Measurements from ENCODE around the gene FBLN1.
"Not testable (repeated sequence)": the region's sequence is repeated elsewhere in the genome, so short reads cannot be mapped to it uniquely, and the experiment has no call there.

Gene FBLN1

GRCh38 chr22:45502215-45503049 is at the start of gene FBLN1:
FBLN1 (plus strand) TSS chr22:45502883; CDS start chr22:45502986, 103 bp downstream.
- no peak for DNase-seq (ENCODE audit: low read depth)

DNA sequence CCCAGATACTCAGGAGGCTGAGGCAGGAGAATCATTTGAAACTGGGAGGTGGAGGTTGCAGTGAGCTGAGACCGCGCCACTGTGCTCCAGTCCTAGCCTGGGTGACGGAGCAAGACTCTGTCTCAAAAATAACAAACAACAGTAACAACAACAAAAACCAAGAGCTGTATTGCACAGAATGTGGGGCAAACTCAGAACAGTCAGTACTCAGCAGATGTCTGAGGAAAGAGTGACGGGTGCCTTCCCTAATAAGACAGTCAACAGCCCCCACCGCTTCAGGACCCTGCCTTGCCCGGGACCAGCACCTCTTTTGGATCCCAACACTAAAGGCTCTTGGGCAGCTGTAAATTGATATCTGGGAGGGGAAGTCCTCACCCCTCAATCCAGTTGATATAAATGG is 48.9 kb upstream of the FBLN1 start:
- DNase-seq (ENCODE audit: low read depth) = no peak

DNA sequence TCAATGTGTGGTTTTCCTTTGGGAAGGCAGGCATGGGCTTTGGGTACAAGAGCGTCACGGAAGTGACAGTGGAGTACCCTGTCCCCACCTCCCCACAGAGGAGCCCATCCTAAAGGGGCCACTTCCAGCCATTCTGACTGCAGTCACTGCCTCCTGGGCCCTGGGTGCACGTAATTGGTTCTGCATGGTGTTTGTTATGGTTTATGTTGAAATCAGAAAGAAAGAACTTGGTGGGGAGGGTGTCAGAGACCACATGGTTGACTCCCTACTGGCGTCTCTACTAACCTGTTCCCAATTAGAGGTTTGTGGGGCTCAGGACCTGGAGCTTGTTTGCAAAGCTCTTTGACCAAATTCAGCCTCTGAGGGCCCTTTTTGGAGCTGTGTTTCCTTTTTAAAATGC is 48.4 kb upstream of the FBLN1 start:
- DNase-seq (ENCODE audit: low read depth) = no peak

DNA sequence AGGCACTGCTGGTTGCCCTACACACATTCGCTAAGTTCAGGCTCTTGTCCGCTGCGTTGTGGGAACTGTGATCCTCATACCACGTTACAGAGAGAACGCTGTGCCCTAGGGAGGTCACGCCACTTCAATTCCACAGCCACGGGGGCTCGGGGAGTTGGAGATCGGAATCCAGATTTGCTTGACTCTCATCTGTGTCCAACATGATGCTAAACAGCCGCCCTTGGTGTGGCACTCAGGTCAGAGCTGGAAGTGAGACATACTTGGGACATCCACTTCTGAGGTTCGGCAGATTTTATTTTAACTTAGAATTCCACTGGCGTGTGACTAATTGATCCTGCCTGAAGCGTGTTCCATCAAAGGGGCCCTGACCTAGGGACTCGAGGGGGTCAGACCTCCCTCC is 47.5 kb upstream of the FBLN1 start:
- DNase-seq (ENCODE audit: low read depth) = no peak

DNA sequence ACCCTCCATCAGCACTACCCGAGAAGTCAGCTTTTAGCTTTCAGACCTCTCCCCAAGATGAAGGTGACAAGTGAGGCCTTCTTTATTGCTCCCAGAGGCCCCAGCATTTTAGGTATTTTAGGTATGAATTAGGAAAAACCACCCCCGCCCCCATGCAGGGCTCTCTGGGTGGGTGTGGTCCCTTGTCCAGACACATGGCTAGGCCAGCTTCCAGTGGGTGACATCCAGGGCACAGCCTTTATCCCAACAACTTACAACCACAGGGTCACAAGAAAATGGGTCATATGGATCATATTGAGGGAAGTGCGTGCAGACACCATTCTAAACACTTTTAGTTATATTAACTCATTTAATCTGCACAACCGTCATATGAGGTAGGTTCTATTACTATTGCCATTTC is 47.1 kb upstream of the FBLN1 start:
- DNase-seq (ENCODE audit: low read depth) = no peak

- DNase-seq (ENCODE audit: low read depth) = no peak
Observed at GRCh38 chr22:45456811-45457210, 45.9 kb upstream of the FBLN1 start.

DNA sequence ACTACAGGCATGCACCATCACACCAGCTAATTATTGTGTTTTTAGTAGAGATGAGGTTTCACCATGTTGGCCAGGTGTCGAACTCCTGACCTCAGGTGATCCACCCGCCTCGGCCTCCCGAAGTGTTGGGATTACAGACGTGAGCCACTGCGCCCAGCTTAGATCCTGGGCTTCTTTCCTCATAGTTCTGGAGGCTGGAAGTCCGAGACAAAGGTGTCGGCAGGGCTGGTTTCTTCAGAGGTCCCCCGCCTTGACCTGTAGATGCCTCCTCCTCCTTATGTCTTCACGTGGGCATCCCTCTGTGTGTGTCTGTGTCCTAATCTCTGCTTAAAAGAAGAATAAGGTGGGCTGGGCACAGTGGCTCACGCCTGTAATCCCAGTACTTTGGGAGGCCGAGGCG is 44.2 kb upstream of the FBLN1 start:
- DNase-seq (ENCODE audit: low read depth) = no peak

DNA sequence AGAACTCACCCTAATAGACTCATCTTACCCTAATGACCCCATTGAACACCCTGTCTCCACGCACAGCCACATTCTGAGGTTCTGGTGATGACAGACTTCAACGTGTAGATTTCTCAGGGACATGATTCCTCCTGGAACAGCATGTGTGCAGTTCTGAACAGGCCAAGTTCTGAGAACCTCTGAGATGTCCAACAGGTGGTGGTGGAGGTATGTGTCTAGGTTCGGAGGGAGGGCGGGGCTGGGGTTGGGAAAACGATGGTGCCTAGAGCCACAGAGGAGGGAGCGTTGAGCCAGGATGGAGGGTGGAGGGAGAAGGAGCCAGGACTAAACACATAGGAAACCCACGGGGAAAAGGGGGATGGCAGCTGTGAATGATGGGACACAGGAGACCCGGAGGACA is 43.4 kb upstream of the FBLN1 start:
- no peak for DNase-seq (ENCODE audit: low read depth)

DNA sequence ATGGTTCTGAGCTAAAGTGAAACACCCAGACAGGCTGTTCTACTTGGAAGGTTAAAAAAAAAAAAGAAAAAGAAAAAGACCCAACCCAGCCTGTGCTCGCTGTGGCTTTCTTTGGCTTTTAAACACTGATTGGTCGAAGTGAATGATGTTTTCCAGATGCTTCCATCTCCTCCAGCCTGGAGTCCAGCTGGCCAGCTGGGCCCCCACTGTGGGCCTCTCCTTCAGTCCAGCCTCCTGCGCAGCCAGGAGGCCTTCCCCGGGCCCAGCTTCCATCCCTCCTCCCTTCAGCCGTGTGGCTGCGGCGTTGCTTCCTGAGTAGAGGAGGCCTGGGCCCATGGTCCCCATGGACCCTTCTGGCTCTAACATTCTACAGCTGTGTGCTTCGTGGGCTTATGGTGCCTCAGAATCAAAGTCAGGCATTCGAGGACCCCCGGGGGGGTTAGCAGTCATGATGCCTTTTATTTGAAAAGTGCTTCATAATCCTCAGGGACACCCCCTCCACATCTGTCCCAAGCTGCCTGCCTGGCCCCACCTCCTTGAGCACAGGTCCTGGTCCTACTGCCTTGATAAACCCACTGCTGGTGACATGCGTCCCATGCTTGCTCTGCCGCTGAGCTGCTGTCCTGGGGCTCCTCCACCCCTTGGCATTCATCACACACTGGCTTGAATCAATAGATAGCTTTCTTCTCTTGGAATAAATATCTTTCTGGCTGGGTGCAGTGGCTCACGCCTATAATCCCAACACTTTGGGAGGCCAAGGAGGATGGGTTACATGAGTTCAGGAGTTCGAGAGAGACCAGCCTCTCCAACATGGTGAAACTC is 42.2 kb upstream of the FBLN1 start:
- DNase-seq (ENCODE audit: low read depth) = no peak

- DNase-seq (ENCODE audit: low read depth) = no peak
Observed at GRCh38 chr22:45462034-45462655, 40.5 kb upstream of the FBLN1 start.

- DNase-seq (ENCODE audit: low read depth) = not testable (repeated sequence)
Observed at GRCh38 chr22:45463691-45464090, 39.0 kb upstream of the FBLN1 start.

DNA sequence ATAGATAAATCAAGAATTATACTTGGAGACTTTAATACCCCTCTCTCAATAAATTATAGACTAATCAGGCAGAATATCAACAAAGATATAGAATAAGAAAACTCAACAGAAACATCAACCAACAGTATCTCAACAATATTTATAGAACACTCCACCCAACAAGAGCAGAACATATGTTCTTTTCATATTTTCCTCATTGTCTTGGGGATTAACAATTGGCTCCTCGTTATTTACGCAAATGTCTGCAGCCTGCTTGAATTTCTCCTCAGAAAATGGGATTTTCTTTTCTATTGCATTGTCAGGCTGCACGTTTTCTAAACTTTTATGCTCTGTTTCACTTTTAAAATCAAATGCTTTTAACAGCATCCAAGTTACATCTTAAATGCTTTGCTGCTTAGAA is 37.0 kb upstream of the FBLN1 start:
- no peak for DNase-seq (ENCODE audit: low read depth)

DNA sequence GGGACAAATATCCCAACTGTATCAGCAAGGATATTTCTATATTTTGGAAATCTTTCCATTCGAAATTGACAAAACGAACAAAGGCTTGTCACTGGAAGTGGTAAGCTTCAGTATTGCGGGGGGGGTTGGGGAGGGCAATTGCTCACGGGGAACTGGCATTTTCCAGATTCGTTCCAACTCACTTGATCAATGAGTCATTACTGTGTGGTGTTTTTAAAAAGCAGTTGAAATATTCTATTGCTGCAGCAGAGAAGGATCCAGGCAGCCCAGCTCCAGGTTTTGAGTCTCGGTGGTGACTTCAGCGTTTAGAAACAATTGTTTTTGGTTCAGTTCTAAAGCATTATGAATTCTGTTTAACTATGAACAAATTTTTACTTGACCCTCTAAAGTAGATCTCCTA is 33.8 kb upstream of the FBLN1 start:
- no peak for DNase-seq (ENCODE audit: low read depth)

DNA sequence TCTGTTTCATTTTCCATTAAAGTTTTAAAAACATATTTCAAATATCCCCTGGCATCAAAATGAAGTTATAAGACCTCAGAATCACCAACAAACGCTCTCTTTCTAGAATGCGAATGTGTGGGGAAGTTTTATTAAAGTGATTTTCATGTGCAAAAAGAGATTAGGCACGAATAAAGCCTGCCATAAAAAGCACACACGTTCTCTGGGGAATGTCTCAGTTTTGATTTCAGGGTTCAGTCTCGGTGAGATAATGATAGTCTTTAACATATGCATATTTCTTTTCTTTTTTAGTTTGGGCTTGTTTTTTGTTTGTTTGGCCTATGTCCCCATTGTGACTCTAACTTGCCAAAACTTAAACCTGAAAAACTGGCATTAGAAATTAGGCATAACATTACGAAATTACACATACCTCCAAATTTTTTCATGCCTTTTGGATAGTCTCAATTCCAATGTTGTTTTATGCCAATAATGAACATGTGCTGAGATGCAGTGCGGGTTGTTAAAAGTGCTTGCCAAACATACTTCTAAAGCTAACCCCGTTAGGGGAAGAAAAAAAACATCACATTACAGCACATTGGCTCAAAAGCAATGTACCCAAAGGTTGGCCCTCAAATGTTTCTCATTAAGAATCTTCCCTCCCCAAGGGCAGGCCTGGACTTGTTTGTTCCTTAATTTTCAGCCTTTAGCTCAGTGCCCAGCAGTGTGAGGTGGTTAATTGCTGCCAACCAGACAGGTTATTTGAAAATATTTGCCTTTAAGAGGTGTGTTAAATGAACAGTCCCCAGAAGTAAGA is 33.2 kb upstream of the FBLN1 start:
- DNase-seq (ENCODE audit: low read depth) = no peak

DNA sequence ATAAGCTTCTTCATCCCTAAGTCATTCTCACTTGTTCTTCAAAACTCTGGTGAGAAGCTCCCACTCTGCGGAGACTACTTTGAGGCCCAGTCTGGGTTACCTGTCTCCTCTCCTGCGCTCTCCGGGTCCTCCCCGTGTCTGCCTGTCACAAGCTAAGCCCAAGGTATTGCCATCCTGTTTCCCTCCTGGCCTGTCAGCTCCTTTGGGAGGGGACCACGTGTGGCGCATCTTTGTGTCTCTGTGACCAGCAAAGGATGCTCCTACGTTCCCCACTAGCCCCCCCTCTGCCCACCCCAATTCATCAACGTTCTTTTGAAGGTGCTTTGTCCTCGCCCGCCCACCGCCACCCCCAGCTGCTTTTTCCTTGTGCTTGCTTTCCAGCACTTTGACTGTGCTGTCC is 31.8 kb upstream of the FBLN1 start:
- no peak for DNase-seq (ENCODE audit: low read depth)

GRCh38 chr22:45472426-45472825 is 30.3 kb upstream of the FBLN1 start:
- no peak for DNase-seq (ENCODE audit: low read depth)

GRCh38 chr22:45473626-45474237 is 29.0 kb upstream of the FBLN1 start:
- DNase-seq (ENCODE audit: low read depth) = no peak

DNA sequence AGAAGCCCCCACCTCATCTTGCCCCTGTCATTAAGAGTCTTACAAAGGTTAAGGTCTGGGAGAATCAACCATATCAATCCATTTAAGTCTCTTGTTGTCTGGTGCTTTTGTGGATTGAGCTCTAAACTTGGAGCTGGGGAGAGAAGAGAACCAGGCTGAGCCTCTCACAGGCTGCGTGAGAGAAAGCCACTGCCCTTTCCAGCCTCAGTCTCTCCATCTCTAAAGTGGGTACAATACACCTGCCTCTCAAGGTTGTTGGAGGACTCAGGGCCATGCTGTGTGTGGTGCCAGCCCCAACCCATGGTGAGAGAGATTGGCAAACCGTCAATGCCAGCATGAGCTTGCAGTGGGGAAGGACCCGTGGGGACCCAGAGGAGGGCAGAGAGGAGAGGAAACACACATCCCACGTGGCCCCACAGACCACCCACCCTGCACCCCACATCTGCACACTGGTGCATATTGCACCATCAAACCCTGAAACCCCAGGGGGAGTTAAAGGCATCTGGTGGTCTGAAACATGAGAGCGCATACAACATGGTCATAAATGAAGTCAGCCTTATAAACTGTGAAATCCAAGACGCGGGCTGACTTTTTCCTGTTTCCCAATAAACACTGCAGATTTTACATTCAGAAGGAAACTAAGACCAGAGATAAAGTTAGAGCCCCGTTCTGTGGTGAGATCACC is 27.5 kb upstream of the FBLN1 start:
- no peak for DNase-seq (ENCODE audit: low read depth)

GRCh38 chr22:45475851-45476514 is 26.7 kb upstream of the FBLN1 start:
- DNase-seq (ENCODE audit: low read depth) = no peak

DNA sequence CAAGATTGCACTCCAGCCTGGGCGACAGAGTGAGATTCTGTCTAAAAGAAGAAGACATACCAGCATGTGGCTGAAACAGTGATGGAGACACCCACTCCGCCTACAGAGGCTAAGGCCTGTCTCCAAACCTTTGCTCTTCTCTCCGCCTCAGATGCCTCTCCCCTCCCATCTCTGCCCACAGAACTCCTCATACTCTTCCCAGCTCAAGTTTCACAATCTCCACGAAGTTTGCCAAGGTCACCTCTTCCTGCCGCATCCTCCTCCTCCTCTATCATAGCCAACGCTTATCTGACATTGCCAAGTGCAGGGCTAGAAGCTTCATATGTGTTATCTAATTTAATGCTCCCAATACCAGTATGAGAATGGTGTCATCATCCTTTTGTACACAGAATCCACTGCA is 25.9 kb upstream of the FBLN1 start:
- DNase-seq (ENCODE audit: low read depth) = no peak
